CD4-positive, alpha-beta T cell treated with Interleukin-15 for 4 hours (primary cell): ENCODE data around the gene KLF4.
"Not testable (repeated sequence)": the region's sequence is repeated elsewhere in the genome, so short reads cannot be mapped to it uniquely, and the experiment has no call there.

Experiments
- DNase-seq: peaks from one replicate; pipeline ENCODE4 v3.0.0-alpha.2; 2020; ENCODE audit warnings: low spot score

Gene KLF4

DNA sequence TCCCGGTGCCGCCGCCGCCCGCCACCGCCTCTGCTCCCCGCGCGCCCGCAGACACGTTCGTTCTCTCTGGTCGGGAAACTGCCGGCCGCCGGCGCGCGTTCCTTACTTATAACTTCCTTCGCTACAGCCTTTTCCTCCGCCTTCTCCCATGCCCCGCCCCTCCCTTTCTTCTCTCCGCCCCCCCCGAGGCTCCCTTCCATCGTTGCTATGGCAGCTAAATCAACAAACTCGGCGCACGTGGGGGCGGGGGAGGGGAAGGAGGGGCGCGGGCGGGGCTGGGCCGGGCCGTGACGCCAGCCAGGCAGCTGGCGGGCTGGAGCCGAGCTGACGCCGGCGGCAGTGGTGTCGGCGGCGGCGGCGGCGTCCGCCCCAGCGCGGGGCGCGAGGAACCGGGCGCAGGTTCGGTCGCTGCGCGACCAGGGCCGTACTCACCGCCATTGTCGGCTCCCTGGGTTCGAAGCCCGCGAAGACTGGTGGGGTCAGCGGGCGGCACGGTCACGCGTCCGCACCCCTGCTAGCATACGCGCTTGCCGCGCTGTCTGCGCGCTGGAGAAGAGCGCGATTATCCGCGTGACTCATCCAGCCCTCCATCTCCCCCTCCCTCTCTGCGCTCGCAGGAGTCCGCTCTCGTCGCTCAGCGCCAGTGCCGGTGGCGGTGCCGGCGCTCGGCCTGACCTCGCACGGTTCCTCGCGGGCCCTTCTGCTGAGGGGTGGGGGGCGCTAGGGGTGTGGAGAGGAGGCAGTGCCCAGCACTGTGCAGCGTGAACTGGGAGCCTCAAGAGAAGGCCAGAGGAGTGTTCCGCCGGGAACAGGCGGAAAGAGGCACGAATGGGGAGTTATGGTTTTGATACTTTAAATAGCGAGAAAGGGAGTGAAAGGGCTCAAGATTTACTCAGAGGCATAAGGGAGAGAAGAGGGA lies at the start of gene KLF4:
KLF4 (minus strand) TSS at position 83 of the 919 bp plus-strand sequence. CDS start 597 bp downstream, outside the sequence.
- DNase-seq: peak; percentile 48

DNA sequence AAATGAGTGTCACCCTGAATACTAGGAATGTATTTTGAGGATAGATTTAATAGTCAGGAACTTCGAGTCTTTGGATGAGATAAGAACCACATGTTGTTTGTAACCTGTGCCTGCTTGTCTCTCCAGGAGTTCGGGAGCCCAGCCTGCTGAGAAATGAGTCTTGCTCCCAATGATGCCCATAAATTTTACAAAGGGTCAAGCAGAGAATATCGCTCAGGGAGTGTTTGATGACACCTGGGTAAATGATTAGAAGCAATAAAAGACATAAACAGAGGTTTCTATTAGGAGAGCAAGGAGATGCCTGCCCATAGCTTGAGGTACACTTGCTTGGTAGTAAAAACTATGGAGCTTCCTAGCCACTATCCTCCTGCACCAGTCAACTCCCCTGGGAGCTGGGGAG lies 46.9 kb upstream of the KLF4 start:
- DNase-seq: no peak

DNA sequence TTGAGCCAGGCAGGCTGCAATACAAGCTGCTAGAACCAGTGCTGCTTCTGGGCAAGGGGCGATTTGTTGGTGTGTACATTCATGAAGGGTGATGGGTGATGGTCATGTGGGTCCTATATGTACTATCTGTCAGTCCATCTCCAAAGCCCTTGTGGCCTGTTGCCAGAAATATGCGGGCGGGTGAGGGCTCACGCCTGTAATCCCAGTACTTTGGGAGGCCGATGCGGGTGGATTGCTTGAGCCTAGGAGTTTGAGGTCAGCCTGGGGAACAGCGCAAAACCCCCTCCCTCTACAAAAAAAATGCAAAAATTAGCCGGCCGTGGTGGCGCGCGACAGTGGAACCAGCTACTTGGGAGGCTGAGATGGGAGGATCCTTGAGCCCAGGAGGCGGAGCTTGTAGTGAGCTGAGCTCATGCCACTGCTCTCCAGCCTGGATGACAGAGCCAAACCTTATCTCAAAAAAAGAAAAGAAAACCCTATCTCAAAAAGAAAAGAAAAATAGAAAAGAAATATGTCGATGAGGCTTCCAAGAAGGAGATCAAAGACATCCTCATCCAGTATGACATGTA lies 45.0 kb upstream of the KLF4 start:
- DNase-seq: no peak

DNA sequence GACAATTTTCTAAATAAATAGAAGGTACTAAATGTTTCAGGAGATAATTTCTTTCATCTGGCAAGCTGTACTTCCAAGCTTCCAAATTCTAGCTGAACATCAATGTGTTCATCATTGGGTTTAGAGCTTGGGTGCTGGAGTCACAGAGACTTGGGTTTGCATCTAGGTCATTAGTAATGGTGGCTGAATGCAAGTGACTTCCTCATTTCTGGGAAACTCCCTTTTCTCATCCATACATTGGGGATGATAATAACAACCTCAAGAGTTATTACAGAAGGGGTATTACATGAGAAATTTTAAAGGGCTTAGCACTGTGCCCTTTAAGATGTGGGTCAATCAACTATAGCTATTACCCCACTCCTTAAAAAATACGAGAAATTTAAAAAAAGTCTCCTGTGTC lies 41.1 kb upstream of the KLF4 start:
- no peak for DNase-seq

DNA sequence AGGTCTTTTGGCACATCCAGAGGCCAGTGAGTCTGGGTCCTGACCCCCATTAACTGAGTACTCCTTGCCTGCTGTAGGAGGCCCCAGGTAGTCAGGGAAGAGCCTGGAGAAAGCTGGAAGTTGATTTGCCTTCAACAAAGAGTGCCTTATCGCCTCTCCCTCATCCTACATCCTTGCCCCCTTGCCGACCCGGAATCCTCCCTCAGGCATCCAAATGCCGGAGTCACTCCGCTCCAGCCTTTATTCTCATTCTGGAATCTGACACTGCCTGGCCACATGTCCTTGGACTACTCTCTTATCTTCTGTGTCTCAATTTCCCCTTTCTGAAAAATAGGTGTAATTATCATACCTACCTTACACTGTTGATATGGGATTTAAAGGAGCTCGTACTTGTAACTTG lies 39.1 kb upstream of the KLF4 start:
- DNase-seq: no peak

DNA sequence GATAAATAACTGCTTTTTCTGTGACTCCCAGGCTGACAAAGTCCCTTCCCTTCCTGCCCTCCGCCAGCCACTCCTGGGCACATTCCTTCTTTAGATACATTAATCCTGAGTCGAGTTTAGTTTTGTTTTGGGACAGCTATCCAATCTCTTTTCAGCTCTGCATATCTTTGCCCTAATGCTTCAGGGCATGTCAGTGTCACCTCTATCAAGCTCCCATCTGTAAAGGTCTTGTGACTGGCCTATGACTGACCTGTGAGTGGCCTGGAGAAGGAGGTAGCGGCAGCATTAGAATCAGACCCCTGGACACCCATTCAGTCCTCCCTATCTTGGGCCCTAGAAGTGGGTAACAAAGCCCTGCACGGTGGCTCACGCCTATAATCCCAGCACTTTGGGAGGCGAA lies 34.0 kb upstream of the KLF4 start:
- no peak for DNase-seq

DNA sequence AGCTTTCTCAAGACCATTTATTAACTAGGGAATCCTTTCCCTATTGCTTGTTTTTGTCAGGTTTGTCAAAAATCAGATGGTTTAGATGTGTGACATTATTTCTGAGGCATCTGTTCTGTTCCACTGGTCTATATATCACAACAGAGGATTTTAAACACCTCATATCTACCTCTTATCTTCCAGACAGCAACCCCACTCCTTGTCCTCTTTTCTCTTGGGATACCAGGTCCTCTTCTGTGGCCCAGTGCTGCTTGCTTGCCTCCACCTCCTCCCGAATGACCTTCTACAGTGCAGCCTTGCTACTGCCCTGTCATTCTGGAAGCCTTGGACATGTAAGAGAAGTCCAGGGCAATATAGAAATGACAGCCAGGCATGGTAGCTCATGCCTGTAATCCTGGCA lies 30.6 kb upstream of the KLF4 start:
- no peak for DNase-seq

DNA sequence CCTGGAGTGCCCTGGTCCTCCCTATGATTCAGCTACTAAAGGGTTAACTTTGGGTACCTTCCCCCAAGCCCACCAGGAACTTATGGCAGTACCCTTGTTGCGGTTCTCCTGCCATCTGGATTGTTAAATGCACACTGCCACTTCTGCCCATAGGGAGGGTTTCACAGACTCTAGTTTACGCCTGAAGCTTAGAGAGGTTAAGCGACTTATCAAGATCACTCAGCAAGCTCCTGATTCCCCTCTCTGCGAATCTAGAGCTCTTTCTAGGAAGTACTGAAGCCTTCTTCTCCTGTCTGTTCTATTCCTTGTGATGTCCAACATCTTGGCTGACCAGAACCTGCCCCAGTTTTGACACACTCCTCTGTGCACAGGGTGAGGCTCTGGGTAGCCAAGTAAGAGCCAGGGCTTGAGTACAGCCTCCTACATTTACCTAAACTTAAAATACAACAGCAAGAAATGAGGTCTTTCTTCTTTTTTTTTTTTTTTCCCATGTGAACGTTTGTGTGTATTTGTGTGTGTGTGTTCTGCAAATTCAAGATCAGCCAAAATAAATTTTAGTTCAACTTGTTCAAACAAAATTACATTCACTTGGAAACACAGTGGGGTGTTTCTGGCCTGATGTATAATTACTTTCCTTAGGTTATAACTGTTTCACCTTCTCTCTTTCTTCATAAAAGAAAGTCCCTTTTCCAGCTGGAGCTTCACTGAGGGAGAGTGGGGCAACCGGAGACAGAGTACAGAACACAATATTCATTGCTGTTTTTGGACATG lies 28.7 kb upstream of the KLF4 start:
- no peak for DNase-seq

DNA sequence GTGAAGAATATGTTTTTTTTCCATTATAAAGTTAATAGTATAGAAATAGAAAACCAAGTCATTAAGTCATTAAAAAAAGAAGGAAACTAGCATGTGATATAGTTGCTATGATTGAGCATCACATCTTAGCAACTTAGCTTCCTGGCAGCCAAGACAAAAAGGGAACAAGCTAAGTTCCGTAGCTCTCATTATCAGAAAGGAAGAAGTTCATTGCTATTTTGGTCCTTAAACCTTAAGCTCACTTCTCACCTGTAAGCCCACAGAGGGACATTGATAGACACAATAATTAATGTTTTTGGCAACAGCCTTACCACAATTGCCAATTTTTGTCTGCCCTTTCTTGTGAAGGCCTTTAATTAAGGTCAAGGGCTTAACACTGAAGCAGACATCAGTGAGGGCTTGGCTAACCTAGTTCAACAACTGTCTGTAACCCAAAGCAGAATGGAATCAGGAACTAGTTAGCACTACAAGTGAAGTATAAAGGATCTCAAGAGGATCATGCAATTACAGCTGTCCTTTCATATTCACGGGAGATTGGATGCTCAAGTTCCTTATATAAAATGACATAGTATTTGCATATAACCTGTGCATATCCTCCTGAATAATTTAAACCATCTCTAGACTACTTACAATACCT lies 24.0 kb upstream of the KLF4 start:
- no peak for DNase-seq

DNA sequence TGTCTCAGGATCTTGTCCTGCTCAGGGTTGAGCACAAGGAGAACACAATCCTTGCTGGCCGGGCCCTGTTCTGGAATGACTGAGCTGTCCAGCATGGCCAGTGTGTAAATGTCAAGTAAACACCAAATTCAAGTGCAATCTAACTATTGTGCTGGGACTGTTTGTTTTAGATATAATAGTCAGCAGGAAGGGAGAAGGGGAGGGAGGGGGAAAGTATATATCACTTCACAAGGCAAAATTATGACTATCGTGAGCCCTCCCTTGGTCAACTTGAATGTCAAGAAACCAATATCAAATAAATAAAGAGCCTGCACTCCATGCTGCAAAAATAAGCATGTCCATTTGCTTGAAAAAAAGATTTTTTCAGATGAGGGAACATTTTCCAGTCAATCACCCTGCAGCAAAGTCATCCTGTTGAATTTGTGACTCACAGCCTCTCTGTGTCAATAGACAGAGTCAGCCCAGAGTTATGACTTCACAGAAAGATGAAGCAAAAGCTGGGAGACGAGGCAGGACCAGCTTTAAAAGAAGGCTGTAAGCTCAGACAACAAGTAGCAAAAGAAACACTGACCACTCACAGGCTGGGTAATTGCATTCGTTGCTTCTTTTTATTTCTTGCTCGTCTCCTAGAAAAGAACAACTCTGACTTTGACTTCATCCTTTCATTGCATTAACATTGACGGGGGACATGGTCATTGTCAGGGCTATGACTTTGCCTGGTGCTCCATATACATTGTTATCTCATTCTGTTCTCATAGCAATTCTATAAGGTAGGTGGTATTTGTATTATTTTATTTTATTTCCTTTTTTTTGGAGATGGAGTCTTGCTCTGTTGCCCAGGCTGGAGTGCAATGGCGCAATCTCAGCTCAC lies 15.3 kb upstream of the KLF4 start:
- DNase-seq: no peak

DNA sequence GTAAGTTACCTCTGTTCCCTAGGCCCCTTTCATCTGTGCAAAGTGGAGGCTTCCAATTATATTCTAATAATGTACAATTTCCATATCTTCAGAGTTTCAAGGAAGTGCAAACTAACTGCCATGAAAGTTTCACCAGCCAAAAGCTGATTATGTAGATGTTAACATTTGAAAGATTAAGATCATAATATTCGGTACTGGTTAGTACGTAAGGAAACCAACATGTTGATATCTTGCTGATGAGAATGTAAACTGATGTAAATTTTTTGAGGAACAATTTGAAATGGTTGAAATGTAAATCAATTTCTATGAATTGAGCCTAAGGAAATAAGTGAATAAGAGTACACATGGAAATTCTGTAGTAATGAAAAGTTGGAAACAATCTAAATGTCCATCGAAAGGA lies 12.9 kb upstream of the KLF4 start:
- DNase-seq: no peak

DNA sequence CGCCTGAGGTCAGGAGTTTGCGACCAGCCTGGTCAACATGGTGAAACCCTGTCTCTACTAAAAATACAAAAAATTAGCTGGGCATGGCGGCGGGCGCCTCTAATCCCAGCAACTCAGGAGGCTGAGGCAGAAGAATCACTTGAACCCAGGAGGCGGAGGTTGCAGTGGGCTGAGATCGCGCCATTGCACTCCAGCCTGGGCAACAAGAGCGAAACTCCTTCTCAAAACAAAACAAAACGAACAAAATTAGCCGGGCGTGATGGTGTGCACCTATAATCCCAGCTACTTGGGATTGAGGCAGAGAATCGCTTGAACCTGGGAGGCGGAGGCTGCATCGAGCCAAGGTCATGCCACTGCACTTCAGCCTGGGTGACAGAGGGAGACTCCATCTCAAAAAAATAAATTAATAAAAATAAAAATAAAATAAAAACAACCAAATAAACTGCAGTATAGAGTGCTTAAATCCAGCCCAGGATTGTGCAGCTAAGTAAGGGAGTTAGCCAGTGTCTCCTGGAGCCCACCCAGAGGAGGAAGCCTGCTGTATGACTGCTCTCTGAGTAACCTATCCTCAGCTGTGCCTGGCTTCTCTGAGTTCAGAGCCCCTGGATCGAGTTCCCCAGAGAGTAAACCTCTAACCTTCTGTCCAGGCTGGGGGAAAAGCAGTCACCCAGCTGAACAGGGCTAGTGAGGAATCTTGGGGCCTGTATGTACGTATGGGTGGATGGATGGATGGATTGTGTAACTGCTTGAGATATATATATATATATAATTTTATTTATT lies 11.0 kb upstream of the KLF4 start:
- DNase-seq: not testable (repeated sequence)

DNA sequence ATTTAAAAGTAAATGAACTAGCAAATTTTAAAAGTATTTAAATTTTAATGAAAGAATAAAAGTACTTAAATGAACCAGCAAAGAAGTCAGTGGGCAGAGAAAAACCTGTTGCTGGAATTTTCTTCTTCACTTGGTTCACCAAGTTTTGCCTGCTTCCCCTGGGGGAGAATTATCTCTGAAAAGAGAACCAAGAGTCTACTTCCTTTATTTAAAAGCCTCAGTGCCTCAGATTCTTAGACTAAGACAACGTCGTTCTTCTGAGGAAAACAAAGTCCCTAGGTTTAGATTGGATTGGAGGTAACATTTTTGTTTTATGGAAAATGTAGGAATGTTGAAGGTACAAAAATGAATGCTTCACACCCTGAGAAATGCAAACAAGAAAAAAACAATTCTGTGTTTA lies 7.4 kb upstream of the KLF4 start:
- DNase-seq: no peak

DNA sequence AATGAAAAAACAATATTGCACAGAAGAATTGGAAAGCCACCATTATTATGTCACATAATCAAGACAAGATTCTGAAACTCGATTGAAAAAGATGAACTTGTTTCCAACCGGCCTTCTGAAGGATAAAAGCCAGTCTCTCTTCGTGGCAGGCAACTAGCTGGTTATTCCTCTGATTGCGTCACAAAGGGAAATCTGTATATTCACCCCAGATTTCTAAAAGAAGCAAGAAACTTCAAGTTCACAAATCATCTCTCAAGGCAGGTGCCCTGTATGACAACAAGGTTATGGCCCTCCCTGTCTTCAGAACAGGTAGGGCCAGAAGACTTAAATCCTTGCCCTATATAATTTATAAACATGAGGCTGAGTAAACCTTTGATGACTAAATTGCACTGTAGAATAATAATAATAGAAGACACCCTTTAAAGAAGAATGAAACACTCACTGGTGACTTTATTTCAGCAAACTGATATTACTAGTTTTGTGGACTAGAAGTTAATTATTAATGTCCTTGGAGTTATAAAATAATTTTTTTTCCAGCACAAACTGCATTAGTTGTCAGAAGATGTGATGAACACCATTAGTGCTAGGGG lies 2.9 kb upstream of the KLF4 start:
- DNase-seq: no peak

DNA sequence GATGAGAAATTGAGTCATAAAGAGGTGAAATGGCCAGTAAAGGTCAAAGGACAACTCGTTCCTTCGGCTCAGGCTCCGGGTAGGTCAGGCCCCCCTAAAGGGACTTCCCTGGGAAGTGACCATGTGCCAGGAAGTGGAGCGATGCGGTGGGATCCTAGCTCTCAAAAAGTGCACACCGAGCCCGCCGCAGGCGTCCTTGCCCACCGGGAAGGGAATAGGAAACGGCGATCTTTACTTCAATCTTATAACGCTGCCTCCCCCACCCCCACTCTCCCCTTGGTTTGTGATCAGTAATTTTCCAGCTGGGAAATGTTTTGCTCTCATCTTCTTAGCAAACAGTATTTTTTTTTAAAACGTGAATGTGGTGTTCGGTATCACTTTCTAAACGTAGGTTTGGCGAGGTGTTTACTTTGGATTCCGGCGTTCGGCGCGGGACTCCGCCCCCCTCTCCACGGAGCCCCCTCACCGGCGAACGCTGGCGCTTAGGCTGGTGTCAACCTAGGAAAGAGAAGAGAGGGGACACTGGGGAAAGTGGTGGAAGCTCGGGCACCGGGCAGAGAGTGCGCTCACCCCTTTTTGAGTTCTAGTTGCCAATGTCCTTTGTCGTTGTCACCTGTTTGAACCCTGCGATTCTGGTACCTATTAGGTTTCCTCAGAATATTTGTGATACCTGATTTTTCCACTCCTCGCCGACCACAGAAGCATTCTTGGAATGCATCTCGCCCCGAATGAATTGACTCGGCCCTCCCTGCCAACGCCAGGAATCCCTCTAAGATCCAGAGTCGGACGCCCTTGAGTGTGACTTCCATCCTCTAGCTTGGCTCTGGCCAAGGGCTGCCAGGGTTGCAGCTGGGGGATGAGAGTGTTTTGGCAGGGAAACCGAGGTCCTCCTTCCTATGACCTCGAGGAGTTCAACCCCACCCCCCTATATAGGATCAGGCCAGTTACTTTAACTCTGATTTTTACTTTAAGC lies 1.8 kb upstream of the KLF4 start:
- no peak for DNase-seq

DNA sequence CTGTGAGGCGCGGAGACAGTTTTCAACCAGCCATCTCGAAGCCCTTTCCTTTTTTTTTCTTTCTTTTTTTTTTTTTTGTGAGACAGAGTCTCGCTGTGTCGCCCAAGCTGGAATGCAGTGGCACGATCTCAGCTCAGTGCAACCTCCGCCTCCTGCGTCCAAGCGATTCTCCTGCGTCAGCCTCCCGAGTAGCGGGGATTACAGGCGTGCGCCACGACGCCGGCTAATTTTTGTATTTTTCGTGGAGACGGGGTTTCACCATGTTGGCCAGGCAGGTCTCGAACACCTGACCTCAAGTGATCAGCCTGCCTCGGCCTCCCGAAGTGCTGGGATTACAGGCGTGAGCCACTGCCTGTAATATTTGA lies 1.0 kb upstream of the KLF4 start:
- not testable (repeated sequence) for DNase-seq

DNA sequence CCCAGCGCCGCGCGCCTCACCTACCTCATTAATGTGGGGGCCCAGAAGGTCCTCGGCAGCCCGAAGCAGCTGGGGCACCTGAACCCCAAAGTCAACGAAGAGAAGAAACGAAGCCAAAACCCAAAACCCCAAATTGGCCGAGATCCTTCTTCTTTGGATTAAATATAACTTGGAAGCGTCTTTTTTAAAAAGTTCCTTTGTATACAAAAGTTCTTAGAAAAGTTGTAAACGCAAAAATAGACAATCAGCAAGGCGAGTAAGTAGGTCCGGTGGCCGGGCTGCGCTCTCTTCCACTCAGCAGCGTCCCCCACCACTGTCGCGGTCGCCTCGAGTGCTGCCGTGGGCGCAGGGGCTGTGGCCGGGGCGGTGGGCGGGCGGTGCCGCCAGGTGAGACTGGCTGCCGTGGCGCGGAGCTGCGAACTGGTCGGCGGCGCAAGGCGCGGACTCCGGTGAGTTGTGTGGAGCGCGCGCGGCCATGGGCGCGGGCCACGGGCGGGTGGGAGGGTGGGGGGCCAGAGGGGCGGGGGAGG lies 360 bp downstream of the KLF4 start:
- DNase-seq: no peak

DNA sequence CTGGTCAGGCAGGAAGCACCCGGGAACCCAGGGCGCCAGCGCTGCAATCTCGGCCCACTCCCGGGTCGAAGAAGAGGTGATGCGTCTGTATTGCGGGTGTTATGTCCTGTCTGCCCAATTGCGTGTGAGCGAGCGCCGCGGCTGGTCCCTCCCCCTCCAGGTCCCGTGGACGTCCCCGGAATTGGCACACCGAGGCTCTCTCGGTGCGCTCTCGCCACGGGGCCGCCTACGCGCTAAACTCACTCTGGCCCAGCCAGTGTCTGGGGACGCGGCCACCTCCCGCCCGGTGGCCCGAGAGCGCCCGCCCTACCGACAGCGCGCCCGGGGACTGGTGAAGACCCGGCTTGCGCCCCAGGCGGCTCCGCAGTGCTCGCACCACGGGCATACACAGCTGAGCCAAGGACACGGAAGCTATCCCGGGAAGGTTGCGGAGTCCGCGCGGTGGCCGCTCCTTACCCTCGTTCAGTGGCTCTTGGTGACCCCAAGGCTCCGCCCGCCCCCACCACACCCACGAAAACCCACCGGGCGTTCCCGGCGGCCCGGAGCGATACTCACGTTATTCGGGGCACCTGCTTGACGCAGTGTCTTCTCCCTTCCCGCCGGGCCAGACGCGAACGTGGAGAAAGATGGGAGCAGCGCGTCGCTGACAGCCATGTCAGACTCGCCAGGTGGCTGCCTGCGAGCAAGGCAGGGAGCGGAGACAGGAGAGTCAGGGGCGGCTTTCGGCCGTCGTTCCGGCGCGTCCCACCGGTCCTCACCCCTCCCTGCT lies 1.0 kb downstream of the KLF4 start:
- DNase-seq: no peak
